OCI-LY1 (cell line): ENCODE results near the gene FBXW9.

Experiments
- H2AFZ ChIP-seq: fragments of 200-600 bp; sonication (generic), shearing (Covaris generic); 2 replicates; pipeline ENCODE4 v1.6.0; 2014; ENCODE audit warnings: antibody characterized with exemption, mild to moderate bottlenecking, low read length
- H3F3A ChIP-seq: fragments of 200-600 bp; sonication (generic), shearing (Covaris generic); 2 replicates; pipeline ENCODE4 v1.6.0; 2014; ENCODE audit warnings: mild to moderate bottlenecking, antibody characterized with exemption, low read length, moderate library complexity; ENCODE audit not compliant: insufficient read depth
- H3K27ac ChIP-seq: fragments of 200-600 bp; sonication (generic); 2 replicates; pipeline ENCODE4 v1.5.1; 2014; ENCODE audit warnings: low read length, mixed run types, mild to moderate bottlenecking, low read depth; ENCODE audit not compliant: poor library complexity, severe bottlenecking
- H3K27me3 ChIP-seq: fragments of 200-600 bp; sonication (generic); 2 replicates; pipeline ENCODE4 v1.6.0; 2014; ENCODE audit warnings: antibody characterized with exemption, mild to moderate bottlenecking, low read length, moderate library complexity; ENCODE audit not compliant: insufficient read depth
- H3K36me3 ChIP-seq: fragments of 200-600 bp; sonication (generic); 2 replicates; pipeline ENCODE4 v1.6.1; 2014; ENCODE audit warnings: mild to moderate bottlenecking, antibody characterized with exemption, low read length, moderate library complexity, mixed read lengths; ENCODE audit not compliant: insufficient read depth
- H3K4me1 ChIP-seq: fragments of 200-600 bp; sonication (generic); 2 replicates; pipeline ENCODE4 v1.5.1; 2014; ENCODE audit warnings: mild to moderate bottlenecking, low read length, moderate library complexity; ENCODE audit not compliant: insufficient read depth, severe bottlenecking
- H3K4me2 ChIP-seq: fragments of 200-600 bp; sonication (generic), shearing (Covaris generic); 2 replicates; pipeline ENCODE4 v1.6.1; 2014; ENCODE audit warnings: low read length
- H3K4me3 ChIP-seq: fragments of 200-600 bp; sonication (generic); 2 replicates; pipeline ENCODE4 v1.5.1; 2014; ENCODE audit warnings: low read length, low read depth, mild to moderate bottlenecking, mixed read lengths; ENCODE audit not compliant: poor library complexity, severe bottlenecking
- H3K79me2 ChIP-seq: fragments of 200-600 bp; shearing (Covaris generic); 2 replicates; pipeline ENCODE4 v1.6.1; 2016; ENCODE audit warnings: mixed run types, low read length, mixed read lengths; ENCODE audit not compliant: insufficient read depth
- H3K9ac ChIP-seq: fragments of 200-600 bp; sonication (generic), shearing (Covaris generic); 2 replicates; pipeline ENCODE4 v1.6.1; 2014; ENCODE audit warnings: mild to moderate bottlenecking, low read length, mixed read lengths
- H3K9me2 ChIP-seq: fragments of 200-600 bp; sonication (generic), shearing (Covaris generic); 2 replicates; pipeline ENCODE4 v1.6.1; 2014; ENCODE audit warnings: low read depth, mild to moderate bottlenecking, low read length, mixed read lengths
- H3K9me3 ChIP-seq: fragments of 200-600 bp; shearing (Covaris generic); 2 replicates; pipeline ENCODE4 v1.6.1; 2014; ENCODE audit warnings: low read length, mixed read lengths
- H4K20me1 ChIP-seq: fragments of 200-600 bp; sonication (generic), shearing (Covaris generic); 2 replicates; pipeline ENCODE4 v1.6.0; 2016; ENCODE audit warnings: mild to moderate bottlenecking, low read length; ENCODE audit not compliant: insufficient read depth
- EZH2 ChIP-seq: fragments of 200-600 bp; sonication (generic), shearing (Covaris generic); IDR thresholded peaks from 2 replicates; pipeline ENCODE4 v1.8.0; 2017; ENCODE audit warnings: borderline replicate concordance, mixed run types, mild to moderate bottlenecking, antibody characterized with exemption, low read length, moderate library complexity, mixed read lengths
- TF ChIP-seq, protein P1 (sequence below): fragments of 200-600 bp; sonication (generic), shearing (Covaris generic); IDR thresholded peaks from 2 replicates; pipeline ENCODE4 v1.5.1; 2017; ENCODE audit warnings: mild to moderate bottlenecking, antibody characterized with exemption, low read length, moderate library complexity, mixed read lengths

Gene FBXW9

DNA sequence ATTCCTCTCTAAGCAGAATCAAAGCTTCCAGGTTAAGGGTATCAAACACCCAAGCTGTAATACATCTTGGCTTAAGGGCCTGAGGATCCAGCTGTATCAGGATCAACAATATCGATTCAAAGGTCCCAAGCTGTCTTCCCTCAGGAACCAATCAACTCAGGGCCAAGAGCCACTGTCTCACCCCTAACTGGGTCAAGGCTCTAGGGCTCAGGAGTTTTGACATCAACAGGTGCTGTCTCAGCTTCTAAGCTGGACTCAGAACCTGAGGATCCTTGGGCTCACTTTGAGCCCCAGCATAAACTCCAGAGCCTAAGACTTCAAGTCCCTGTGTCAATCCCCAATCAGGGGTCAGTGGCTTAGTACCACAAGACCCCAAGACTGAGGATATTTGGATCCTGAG lies 917 bp downstream of the FBXW9 start:
- H3K36me3 ChIP-seq, result peaks cover 22% of the 10 kb centered on the region; the same call in 1 of the 2 replicates

DNA sequence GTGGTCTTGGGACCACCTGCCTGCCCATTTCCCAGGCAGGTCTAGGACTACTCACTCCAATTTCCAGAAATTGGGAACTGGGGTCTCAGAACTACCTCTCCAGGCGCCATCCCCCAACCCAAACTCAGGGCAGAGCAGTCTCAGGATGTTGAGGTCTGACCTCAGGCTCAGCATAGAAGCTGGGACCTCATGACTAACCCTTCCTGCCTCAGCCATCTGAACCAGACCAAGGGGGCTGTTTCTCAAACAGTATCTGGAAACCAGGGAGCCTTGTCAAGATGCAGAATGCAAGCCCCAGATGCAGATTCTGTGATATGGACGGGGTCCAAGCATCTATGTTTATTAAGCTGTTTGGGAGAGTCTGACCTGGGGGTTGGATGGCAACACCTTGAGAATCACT lies 1.3 kb downstream of the FBXW9 start:
- peaks cover 7% of the 10 kb centered on the region; the same call in 1 of the 2 replicates for H3F3A ChIP-seq
- H3K27me3 ChIP-seq, result no peaks in the 10 kb centered on the region
- no peaks in the 10 kb centered on the region for H3K9me3 ChIP-seq
- H3K27ac ChIP-seq, result no peak overlapping the region
- peak overlapping the region; percentile 72; the same call in 1 of the 2 replicates for H3K9ac ChIP-seq
- no peaks in the 10 kb centered on the region for H3K9me2 ChIP-seq
- peaks cover 20% of the 10 kb centered on the region for H3K4me1 ChIP-seq
- H3K79me2 ChIP-seq, result no peaks in the 10 kb centered on the region
- peak overlapping the region; percentile 80 for H3K4me3 ChIP-seq
- H3K36me3 ChIP-seq, result peaks cover 19% of the 10 kb centered on the region; the same call in 1 of the 2 replicates
- TF ChIP-seq EZH2, result no peak
- TF ChIP-seq, protein P1, sequence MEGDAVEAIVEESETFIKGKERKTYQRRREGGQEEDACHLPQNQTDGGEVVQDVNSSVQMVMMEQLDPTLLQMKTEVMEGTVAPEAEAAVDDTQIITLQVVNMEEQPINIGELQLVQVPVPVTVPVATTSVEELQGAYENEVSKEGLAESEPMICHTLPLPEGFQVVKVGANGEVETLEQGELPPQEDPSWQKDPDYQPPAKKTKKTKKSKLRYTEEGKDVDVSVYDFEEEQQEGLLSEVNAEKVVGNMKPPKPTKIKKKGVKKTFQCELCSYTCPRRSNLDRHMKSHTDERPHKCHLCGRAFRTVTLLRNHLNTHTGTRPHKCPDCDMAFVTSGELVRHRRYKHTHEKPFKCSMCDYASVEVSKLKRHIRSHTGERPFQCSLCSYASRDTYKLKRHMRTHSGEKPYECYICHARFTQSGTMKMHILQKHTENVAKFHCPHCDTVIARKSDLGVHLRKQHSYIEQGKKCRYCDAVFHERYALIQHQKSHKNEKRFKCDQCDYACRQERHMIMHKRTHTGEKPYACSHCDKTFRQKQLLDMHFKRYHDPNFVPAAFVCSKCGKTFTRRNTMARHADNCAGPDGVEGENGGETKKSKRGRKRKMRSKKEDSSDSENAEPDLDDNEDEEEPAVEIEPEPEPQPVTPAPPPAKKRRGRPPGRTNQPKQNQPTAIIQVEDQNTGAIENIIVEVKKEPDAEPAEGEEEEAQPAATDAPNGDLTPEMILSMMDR, result no peak
- no peaks in the 10 kb centered on the region for H4K20me1 ChIP-seq
- H3K4me2 ChIP-seq, result peak overlapping the region; percentile 89; the same call in 1 of the 2 replicates
- no peak overlapping the region for H2AFZ ChIP-seq

More for the DNA sequence above, 917 bp downstream of the FBXW9 start:
- no peaks in the 10 kb centered on the region for H3K9me2 ChIP-seq
- peaks cover 7% of the 10 kb centered on the region; the same call in 1 of the 2 replicates for H3F3A ChIP-seq
- H3K4me2 ChIP-seq, result peak overlapping the region; percentile 89
- TF ChIP-seq, protein P1, result no peak
- TF ChIP-seq EZH2, result no peak
- H4K20me1 ChIP-seq, result no peaks in the 10 kb centered on the region
- H3K4me1 ChIP-seq, result peaks cover 20% of the 10 kb centered on the region
- no peak overlapping the region for H3K27ac ChIP-seq
- no peaks in the 10 kb centered on the region for H3K9me3 ChIP-seq
- no peaks in the 10 kb centered on the region for H3K27me3 ChIP-seq
- no peak overlapping the region for H2AFZ ChIP-seq
- H3K4me3 ChIP-seq, result peak overlapping the region; percentile 80
- H3K9ac ChIP-seq, result peak overlapping the region; percentile 72
- no peaks in the 10 kb centered on the region for H3K79me2 ChIP-seq

DNA sequence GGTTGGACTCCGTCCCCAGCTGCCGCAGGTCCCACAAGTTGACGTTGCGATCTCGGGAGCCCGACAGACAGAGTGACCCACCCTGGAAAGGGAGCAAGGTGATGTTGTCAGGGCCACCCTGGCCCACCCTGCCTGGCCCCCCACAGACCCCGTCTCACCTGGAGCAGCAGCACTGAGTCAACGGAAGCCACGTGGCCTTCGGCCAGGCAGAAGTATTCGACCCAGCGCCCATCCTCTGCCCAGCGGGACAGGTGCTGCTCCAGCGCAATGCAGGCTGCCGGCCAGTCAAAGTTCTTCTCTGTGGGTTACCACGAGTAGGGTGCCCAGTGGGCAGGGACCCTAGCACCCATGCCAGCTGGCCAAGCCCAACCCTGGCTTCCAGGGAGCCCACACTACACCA lies 1.8 kb downstream of the FBXW9 start:
- TF ChIP-seq EZH2, result no peak
- TF ChIP-seq, protein P1, result no peak
- no peak overlapping the region for H2AFZ ChIP-seq
- no peaks in the 10 kb centered on the region for H4K20me1 ChIP-seq
- H3K27me3 ChIP-seq, result no peaks in the 10 kb centered on the region
- H3F3A ChIP-seq, result peaks cover 7% of the 10 kb centered on the region; the same call in 1 of the 2 replicates
- no peak overlapping the region for H3K4me2 ChIP-seq
- no peak overlapping the region for H3K4me3 ChIP-seq
- H3K9me3 ChIP-seq, result no peaks in the 10 kb centered on the region
- H3K4me1 ChIP-seq, result peaks cover 20% of the 10 kb centered on the region
- H3K27ac ChIP-seq, result no peak overlapping the region
- H3K9ac ChIP-seq, result no peak overlapping the region
- H3K9me2 ChIP-seq, result no peaks in the 10 kb centered on the region
- H3K79me2 ChIP-seq, result no peaks in the 10 kb centered on the region
- peaks cover 15% of the 10 kb centered on the region; the same call in 1 of the 2 replicates for H3K36me3 ChIP-seq
